Cardiac muscle cell (in vitro differentiated cells and primary cell): ENCODE measurements around the gene PER3. TPM values are rescaled to one million over a fixed set of nuclear protein-coding genes. Genes with fewer than 3 reads are reported as not detected.

Experiments
- DNase-seq, 2 donors: peaks; one replicate each; pipeline versions ENCODE4 v3.0.0 to v3.0.0-alpha.2; 2010 to 2017; ENCODE audit warnings: low read depth in 1 of 2, low spot score in 1 of 2
- H3K27ac ChIP-seq: fragments of 200-600 bp; sonication (generic); 2 replicates; pipeline ENCODE4 v1.5.1; 2016
- H3K27me3 ChIP-seq: fragments of 200-600 bp; sonication (generic); 2 replicates; pipeline ENCODE4 v1.6.0; 2016; ENCODE audit warnings: control low read depth
- H3K36me3 ChIP-seq: fragments of 200-600 bp; sonication (generic); 2 replicates; pipeline ENCODE4 v1.5.1; 2016; ENCODE audit warnings: control low read depth
- H3K4me1 ChIP-seq: fragments of 200-600 bp; sonication (generic); 2 replicates; pipeline ENCODE4 v1.8.1; 2017; ENCODE audit warnings: low read depth, mild to moderate bottlenecking, mixed run types
- H3K4me3 ChIP-seq: fragments of 200-600 bp; sonication (generic); 2 replicates; pipeline ENCODE4 v1.5.1; 2016; ENCODE audit warnings: mild to moderate bottlenecking
- H3K9me3 ChIP-seq: fragments of 200-600 bp; sonication (generic); 2 replicates; pipeline ENCODE4 v1.5.1; 2017; ENCODE audit warnings: low read depth, mild to moderate bottlenecking, control low read depth
- CTCF ChIP-seq: IDR thresholded peaks from 2 replicates; pipeline ENCODE4 v1.5.1; 2012; ENCODE audit warnings: low read depth, mild to moderate bottlenecking, low read length
- polyA plus RNA-seq: library from polyadenylated mRNA; unstranded; fragments of >200 nt; fragmentation: Nextera tagmentation; extraction: Ambion mirVana; gene quantifications from 2 replicates; pipeline ENCODE4 v1.2.1, GENCODE V29; 2016
- total RNA-seq: library from RNA; depleted of rRNA; stranded (reverse); fragments of >200 nt; gene quantifications from 2 replicates; pipeline ENCODE4 v1.2.3, GENCODE V29; 2016

Gene PER3
- total and polyA plus RNA-seq, 2 experiments from 2014 or later = 2.9 to 13.2 TPM

- no peak for DNase-seq
- Histone ChIP-seq H3K4me3 (no peak overlapping the region), H3K27ac (no peak overlapping the region), H3K36me3 (peaks cover 25% of the 10 kb centered on the region), H3K9me3 (no peaks in the 10 kb centered on the region), H3K27me3 (no peaks in the 10 kb centered on the region), H3K4me1 (no peaks in the 10 kb centered on the region)
- TF ChIP-seq CTCF = no peak
Measured at GRCh38 chr1:7778133-7778628, 5.9 kb upstream of the PER3 start.

DNA sequence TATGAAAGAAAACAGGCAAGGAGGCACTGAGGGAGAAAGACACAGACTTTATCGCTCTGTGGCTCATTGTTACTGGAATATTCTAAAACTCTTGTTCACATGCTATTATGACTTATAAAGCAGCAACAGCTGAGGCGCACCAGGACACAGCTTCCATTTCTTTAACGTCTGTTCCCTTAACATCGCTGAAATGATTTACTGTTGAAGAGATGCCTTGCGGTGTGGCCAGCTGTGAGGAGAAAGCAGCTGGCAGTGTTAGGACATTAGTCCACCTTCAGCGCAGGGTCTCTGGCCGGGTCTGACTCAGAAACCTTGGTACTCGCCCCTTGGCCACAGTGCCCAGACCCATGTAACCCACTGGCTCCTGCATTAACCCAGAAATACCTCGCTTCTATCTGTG is 3.1 kb upstream of the PER3 start:
- H3K4me3 ChIP-seq = no peak overlapping the region
- TF ChIP-seq CTCF = no peak
- no peak for DNase-seq
- no peaks in the 10 kb centered on the region for H3K27me3 ChIP-seq
- H3K4me1 ChIP-seq = no peaks in the 10 kb centered on the region
- H3K27ac ChIP-seq = no peak overlapping the region
- H3K36me3 ChIP-seq = peaks cover 9% of the 10 kb centered on the region
- H3K9me3 ChIP-seq = no peaks in the 10 kb centered on the region

GRCh38 chr1:7781501-7781900 is 2.6 kb upstream of the PER3 start:
- Histone ChIP-seq H3K36me3 (peaks cover 9% of the 10 kb centered on the region), H3K4me3 (no peak overlapping the region), H3K27me3 (no peaks in the 10 kb centered on the region), H3K9me3 (no peaks in the 10 kb centered on the region), H3K4me1 (no peaks in the 10 kb centered on the region), H3K27ac (no peak overlapping the region)
- TF ChIP-seq CTCF = no peak
- no peak for DNase-seq

DNA sequence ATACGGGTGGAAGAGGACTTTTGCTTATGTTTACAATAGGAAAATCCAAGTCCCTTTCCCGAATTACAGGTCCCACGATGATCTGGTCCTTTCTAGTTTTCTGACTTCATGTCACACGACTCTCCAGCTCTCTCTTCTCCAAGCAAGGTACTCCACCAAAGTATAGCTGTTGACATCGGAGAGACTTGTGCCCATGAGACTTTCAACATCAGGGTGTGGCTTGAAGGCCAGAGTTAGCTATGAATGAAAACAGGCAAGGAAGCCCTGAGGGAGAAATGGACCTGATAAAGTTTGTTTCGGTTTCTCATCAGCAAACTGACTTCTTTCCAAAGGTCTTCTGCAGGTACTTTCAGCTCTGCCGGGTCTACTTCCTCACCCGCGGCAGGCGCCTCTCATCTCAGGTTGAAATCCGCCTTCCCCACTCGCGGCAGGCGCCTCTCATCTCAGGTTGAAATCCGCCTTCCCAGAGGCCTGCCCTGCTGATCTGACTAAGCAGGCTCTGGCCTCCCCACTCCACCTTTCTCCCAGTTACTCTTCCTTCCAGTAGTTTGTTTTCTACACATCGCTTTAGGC is 2.1 kb upstream of the PER3 start:
- no peak for TF ChIP-seq CTCF
- Histone ChIP-seq H3K4me3 (no peak overlapping the region), H3K9me3 (no peaks in the 10 kb centered on the region), H3K4me1 (no peaks in the 10 kb centered on the region), H3K36me3 (peaks cover 9% of the 10 kb centered on the region), H3K27ac (no peak overlapping the region), H3K27me3 (no peaks in the 10 kb centered on the region)
- no peak for DNase-seq

GRCh38 chr1:7783178-7783711 is 846 bp upstream of the PER3 start:
- DNase-seq = peak; percentile 69 to 80
- no peak for TF ChIP-seq CTCF
- Histone ChIP-seq H3K27ac (peak overlapping the region; percentile 55), H3K27me3 (no peaks in the 10 kb centered on the region), H3K4me1 (no peaks in the 10 kb centered on the region), H3K36me3 (peaks cover 2% of the 10 kb centered on the region), H3K4me3 (peak overlapping the region; percentile 33), H3K9me3 (no peaks in the 10 kb centered on the region)
